GM18507 (cell line): ENCODE measurements around the gene PRKCA.
A peak's percentile ranks its signal among the peaks of the same experiment; 100 is the strongest.

Experiments used
- DNase-seq: peaks from one replicate; pipeline ENCODE4 v3.0.0; 2011; ENCODE audit warnings: low read depth; ENCODE audit not compliant: insufficient read length; ENCODE audit errors: extremely low spot score
- FAIRE-seq: peaks from 2 replicates; lab custom pipeline; 2011; peaks lifted over from hg19 to GRCh38; lab: Jason Lieb, UNC

Gene PRKCA

GRCh38 chr17:66645259-66645658 is 342.8 kb downstream of the PRKCA start:
- FAIRE-seq: no peak

DNA sequence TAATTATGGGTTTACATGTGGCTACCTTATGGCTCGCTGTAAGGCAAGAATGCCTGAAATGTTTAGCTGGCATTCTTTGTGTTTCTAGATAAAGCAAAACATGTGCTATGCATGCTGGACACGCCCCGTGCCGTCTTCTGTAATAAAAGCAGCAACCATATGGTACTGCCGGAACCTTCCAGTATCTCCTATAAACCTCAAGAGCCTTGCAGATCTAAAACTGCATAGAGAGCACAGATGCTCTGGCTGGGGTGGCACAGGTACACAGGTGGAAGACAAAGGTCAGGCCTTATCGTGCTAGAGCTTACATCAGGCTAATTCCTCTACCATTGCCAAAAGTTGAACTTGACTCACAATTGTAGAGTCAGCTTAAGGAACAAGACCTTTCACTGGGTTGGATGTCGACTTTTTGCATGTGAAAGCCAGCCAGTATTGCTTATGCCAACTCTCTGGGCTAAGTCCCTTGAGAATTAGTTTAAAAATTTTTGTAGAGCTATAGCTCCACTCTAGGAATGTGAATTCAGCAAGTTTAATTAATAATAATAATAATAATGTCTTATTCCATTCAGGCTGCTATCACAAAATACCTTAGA is 345.1 kb downstream of the PRKCA start:
- DNase-seq (no peak), FAIRE-seq (no peak)

More at GRCh38 chr17:66645259-66645658, 342.8 kb downstream of the PRKCA start:
- DNase-seq: no peak

DNA sequence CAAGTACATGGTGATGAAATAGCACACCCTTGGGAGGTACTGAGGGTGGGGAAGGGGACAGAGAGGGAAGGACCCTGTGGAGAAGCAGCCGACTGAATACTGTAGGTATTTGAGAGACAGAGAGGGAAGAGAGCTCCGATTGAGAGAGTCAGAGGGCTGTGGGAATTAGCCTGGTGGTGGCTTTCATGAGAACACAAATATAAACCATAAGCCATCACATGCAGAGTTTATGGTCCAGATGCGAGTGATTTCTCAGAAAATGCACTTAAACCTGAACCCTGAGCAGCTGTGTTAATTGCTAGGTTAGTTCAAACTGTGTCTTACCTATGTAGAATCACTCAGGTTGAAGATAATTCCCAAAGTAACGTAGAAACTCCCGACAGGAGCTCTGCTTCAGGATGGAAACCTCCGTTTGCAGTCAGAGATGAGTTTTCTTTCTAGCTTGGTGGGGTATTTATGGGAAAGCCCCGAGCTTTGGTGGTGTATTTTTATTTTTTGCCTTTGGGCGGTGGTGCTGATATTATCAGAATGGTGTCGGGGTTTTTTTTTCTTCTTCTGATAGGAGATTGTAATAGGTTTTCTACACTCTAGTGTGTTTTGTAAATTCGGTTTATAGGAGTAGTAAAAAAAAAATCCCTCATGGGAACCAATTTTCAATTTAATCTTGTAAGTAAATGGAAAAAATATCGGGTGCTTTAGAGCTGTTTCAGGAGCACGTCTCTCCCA is 347.6 kb downstream of the PRKCA start:
- no peak for FAIRE-seq
- DNase-seq: no peak

DNA sequence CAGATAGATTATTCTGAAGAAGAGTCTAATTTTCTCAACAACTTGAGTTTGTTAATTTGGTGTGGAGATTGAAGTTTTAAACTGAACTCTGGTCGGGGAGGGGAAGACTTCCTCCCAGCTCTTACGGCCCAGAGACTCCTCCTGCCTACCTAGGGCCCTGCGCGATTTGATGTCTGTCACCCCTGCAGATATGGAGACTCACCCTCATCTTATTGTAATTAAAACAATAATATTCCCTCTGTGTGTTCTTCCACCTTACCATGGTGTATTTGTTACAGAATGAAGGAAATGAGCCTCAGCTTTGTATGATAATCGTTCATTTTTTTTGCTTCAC is 348.1 kb downstream of the PRKCA start:
- FAIRE-seq (no peak), DNase-seq (no peak)

DNA sequence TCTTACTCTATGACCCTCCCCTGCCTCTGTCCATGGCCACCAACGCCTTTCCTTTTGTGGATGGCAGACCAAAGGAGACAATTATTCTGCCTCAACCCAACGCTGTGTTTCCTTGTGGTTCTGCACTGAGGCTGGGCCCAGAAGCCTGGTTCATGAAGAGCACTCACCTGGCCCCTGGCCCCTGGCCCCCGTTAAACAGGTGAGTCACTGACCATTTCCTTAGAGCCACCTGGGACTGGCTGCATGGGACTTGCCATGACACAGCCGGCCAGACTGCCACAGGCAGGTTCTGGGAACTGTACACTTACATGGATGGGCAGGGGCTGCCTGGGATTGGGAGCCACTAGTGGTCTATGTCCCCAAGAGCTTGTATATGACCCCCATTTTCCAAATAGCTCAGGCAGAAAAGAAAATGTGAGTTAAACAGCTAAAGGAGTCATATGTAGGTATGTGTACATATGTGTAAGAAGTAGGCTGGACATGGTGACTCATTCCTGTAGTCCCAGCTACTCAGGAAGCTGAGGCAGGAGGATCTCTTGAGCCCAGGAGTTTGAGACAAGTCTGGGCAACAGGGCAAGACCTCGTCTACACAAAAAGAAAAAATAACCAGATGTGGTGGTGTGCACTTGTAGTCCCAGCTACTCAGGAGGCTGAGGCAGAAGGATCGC is 350.6 kb downstream of the PRKCA start:
- FAIRE-seq (no peak), DNase-seq (no peak)

DNA sequence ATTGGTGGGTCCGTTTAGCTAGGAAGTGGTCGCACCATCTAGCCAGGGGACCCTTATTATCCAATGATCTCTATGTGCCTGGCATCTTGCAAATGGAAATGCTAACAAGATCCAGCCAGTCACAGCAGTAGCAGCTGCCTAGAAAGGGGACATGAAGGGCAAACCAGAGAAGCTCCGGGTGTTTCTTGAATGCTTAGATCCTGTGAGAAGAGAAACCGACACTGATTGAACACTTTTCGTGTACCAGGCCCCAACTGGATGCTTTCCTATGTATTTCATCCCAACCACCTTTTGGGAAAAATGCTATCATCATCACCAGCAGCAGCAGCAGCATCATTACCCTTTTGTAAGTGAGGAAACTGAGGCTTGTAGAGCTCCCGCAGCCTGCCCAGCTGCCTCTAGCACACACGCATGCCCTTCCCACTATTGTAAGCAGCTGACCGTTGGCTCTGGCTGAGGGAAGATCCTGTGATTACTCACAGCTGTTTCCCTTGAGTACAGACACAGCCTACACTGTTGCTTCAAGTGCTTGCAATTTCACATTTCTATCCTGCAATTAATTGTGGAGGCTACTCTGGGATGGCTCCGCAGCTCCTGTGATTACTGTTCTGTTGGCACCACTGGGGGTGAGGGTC is 351.8 kb downstream of the PRKCA start:
- DNase-seq: no peak
- no peak for FAIRE-seq

DNA sequence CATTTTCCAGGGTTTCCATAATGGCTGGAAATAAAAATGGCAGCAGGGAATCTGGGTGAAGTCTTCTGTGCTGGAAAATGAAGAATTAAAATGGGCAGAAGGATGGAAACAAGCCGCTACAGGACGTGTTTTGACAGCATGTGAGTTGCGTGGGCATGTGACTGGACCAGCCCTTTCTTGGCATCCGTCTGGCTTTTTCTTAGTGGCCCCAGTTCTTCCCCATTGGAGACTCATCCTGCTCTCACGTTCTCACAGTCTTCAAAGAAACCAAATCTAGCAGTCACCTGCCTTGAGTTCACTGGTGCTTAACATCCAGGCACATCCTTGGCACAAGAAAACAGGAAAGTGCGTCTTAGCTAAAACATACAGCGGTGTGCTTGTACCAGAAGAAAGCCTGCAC is 352.4 kb downstream of the PRKCA start:
- DNase-seq (no peak), FAIRE-seq (no peak)

GRCh38 chr17:66655461-66655860 is 353.0 kb downstream of the PRKCA start:
- no peak for DNase-seq
- no peak for FAIRE-seq

DNA sequence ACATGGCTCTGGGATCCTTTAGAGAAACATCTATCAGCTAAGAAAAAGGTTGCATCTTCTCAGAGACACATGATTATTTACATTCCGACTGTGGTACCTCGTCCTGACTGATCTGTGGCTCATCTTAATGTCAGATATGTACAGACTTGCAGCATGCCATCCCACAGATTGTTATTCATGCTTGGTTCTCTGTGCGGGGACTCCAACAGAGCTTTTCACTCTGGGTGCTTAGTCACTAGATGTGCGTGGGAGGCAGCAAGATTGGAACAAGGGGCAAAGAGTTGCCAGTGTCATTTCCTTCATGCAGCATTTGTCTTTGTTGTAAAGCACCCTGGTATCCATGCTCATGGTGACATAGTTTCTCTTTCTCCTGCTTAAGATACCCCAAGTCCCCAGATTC is 353.4 kb downstream of the PRKCA start:
- no peak for DNase-seq
- no peak for FAIRE-seq

GRCh38 chr17:66661411-66662256 is 359.2 kb downstream of the PRKCA start:
- no peak for FAIRE-seq
- DNase-seq: no peak

DNA sequence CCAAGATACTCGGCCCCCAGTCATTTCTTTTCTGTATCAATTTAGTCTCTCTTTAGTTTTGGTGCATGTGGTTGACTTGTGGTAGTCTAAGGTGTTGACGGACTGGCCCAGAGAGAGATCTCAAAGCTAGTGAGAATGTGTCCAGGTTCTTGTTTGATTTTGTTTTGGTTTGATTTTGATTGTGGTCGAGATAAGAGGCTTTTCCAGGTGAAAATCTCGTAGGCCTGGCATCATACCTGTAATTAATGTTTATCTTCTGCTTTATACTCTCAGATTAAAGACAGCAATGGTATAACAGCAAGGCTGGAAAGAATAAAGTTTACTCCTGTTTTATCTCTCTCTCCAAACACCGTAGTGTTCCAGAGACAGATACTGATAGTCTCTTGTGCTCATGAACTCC is 360.1 kb downstream of the PRKCA start:
- DNase-seq (no peak), FAIRE-seq (no peak)

GRCh38 chr17:66663041-66663606 is 360.7 kb downstream of the PRKCA start:
- FAIRE-seq (no peak), DNase-seq (no peak)

DNA sequence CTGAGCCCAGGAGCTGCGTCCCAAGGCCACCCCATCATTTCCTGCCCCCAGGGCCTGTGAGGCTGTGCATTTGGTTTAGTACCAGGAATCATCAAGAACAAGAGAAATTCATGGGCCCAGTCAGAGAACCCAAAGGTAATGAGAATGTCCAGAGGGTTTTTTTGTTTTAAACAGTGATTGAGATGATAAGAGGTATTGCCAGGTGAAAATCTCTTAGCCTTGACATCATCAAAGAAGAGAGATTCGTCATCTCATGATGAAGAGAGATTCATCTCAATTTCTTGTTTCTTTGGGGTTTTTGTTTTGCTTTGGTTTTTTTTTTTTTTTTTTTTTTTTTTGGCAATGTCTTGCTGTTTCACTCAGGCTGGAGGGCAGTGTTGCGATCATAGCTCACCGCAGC is 361.9 kb downstream of the PRKCA start:
- DNase-seq (no peak), FAIRE-seq (no peak)

GRCh38 chr17:66665194-66665593 is 362.8 kb downstream of the PRKCA start:
- no peak for DNase-seq
- FAIRE-seq: no peak

- DNase-seq (no peak), FAIRE-seq (no peak)
Measured at GRCh38 chr17:66667090-66667489, 364.7 kb downstream of the PRKCA start.

DNA sequence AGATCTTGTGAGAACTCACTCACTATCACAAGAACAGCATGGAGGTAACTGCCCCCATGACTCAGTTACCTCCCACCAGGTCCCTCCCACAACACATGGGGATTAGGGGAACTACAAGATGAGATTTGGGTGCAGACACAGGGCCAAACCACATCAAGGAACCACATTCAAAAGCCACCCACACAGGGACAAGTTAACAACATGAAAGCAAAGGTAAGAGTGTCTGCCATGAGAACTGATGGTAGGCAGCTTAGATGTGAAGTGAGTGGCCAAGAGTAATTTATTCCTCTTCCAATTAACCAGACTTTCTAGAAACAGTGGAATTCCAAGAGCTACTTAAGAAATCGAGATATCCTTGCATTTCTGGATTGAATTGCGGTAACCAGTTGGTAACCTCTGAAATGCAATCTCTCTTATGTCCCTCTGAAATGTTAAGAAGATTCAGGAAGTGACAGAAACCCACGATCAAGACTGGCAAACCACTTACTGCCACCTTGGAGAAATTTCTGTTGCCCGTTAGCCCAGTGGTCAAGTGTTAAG is 365.1 kb downstream of the PRKCA start:
- FAIRE-seq (peak; percentile 67), DNase-seq (no peak)

GRCh38 chr17:66670206-66670605 is 367.8 kb downstream of the PRKCA start:
- FAIRE-seq (no peak), DNase-seq (no peak)

GRCh38 chr17:66671156-66671555 is 368.7 kb downstream of the PRKCA start:
- FAIRE-seq: no peak
- no peak for DNase-seq

DNA sequence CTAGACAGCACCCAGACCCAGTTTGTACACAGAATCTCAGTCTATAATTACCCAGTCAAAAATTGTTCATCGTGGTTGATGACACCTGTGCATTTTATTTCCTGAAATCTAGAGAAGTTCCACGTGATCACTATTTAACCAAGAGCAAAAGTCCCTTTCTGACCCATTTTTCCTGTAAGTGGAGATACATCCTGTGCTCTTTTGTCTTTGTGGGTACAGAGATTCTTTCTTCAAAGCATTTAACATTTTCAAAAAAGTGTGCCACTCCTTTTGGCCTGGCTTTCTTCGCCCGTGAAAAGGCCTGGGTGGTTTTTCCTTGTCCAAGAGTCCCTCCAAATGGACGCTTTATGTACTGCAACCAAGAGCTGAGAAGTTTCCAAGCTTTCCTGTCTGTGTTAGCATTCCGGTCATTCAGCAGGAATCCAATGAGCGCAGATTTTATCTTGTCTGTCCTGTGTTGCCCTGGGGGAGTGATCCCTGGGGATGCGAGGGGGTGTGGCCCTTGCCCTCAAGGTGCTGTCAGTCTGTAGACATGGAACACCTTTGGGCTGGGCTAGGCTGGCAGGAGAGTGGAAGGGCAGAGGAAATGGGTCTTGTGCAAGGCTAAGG is 371.4 kb downstream of the PRKCA start:
- FAIRE-seq (peak; percentile 31), DNase-seq (no peak)
